ENCODE results near the gene CENPX. TPM values are rescaled to one million over a fixed set of nuclear protein-coding genes. Genes with fewer than 3 reads are reported as not detected.

CENPX gene
- total and polyA plus RNA-seq, 2 of the 13 experiments (the other 11 are each of a cell fraction or from before 2014, with no cell fraction given), result 92.7 to 170 TPM

DNA sequence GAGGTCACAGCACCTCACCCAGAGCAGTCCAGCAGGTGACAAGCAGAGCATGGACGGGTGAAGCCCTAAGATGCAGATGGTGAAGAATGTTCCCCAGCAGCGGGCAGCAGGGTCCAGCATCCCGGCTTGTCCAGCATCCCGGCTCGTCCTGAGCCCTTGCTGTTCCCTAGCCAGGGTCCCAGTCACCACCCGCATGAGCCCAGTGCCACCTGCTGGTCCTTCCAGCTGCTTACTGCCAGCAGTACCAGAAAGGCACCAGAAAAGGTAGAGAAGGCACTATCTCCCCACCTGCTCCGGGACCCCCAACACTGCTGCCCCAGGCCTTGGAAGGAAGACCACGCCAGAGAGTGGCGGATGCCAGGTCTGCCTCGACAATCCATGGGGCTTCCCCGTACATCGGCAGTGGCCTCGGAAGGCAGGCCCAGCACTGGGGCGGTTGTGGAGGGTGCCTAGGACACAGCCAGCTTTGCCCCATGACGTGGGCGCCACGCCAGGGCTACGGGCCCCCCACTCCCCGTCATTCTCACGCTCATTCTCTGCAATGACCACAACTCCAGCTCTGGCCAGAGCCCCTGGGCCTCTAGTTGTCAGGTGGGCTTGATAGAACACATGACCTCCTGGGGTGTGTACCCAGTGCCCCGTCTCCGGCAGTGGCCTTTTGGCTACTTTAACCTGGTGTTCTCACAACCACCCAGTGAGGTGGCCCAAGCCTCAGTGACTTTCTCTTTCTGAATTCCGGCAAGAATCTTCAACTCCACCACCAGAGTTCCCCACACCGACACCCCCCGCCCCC, 1.4 kb downstream of the CENPX start (continued):
- peak; percentile 51; the same call in 1 of the 2 replicates for TF ChIP-seq FOSL2 (CRISPR knock-in tag; IDR thresholded peaks at IDR 0.05)
- no peak for TF ChIP-seq SYNCRIP (IDR thresholded peaks at IDR 0.05; ENCODE audit: insufficient read depth, low read depth, low read length)
- peak; percentile 62; the same call in 1 of the 2 replicates for TF ChIP-seq ZNF552 (CRISPR knock-in tag; IDR thresholded peaks at IDR 0.05; ENCODE audit: borderline replicate concordance)
- TF ChIP-seq, protein P1, sequence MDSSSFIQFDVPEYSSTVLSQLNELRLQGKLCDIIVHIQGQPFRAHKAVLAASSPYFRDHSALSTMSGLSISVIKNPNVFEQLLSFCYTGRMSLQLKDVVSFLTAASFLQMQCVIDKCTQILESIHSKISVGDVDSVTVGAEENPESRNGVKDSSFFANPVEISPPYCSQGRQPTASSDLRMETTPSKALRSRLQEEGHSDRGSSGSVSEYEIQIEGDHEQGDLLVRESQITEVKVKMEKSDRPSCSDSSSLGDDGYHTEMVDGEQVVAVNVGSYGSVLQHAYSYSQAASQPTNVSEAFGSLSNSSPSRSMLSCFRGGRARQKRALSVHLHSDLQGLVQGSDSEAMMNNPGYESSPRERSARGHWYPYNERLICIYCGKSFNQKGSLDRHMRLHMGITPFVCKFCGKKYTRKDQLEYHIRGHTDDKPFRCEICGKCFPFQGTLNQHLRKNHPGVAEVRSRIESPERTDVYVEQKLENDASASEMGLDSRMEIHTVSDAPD (CRISPR knock-in tag; IDR thresholded peaks at IDR 0.05), result peak; percentile 49
- TF ChIP-seq, protein P2, sequence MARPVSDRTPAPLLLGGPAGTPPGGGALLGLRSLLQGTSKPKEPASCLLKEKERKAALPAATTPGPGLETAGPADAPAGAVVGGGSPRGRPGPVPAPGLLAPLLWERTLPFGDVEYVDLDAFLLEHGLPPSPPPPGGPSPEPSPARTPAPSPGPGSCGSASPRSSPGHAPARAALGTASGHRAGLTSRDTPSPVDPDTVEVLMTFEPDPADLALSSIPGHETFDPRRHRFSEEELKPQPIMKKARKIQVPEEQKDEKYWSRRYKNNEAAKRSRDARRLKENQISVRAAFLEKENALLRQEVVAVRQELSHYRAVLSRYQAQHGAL (CRISPR knock-in tag; IDR thresholded peaks at IDR 0.05; ENCODE audit: not compliant biosample characterization), result peak; percentile 45
- peak; percentile 78; the same call in 1 of the 2 replicates for TF ChIP-seq ZNF431 (CRISPR knock-in tag; IDR thresholded peaks at IDR 0.05; ENCODE audit: borderline replicate concordance, low read depth)
- no peak for TF ChIP-seq ZNF747 (CRISPR knock-in tag; IDR thresholded peaks at IDR 0.05; ENCODE audit: borderline replicate concordance)
- TF ChIP-seq ATF1 (CRISPR knock-in tag; IDR thresholded peaks at IDR 0.05), result no peak
- TF ChIP-seq, protein P3, sequence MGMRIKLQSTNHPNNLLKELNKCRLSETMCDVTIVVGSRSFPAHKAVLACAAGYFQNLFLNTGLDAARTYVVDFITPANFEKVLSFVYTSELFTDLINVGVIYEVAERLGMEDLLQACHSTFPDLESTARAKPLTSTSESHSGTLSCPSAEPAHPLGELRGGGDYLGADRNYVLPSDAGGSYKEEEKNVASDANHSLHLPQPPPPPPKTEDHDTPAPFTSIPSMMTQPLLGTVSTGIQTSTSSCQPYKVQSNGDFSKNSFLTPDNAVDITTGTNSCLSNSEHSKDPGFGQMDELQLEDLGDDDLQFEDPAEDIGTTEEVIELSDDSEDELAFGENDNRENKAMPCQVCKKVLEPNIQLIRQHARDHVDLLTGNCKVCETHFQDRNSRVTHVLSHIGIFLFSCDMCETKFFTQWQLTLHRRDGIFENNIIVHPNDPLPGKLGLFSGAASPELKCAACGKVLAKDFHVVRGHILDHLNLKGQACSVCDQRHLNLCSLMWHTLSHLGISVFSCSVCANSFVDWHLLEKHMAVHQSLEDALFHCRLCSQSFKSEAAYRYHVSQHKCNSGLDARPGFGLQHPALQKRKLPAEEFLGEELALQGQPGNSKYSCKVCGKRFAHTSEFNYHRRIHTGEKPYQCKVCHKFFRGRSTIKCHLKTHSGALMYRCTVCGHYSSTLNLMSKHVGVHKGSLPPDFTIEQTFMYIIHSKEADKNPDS (CRISPR knock-in tag; IDR thresholded peaks at IDR 0.05), result no peak
- TF ChIP-seq ZFP37 (CRISPR knock-in tag; IDR thresholded peaks at IDR 0.05; ENCODE audit: borderline replicate concordance), result peak; percentile 72; the same call in 1 of the 2 replicates
- peak; percentile 39 for TF ChIP-seq ZFP36 (IDR thresholded peaks at IDR 0.05; ENCODE audit: borderline replicate concordance, low read depth, low read length, partially characterized antibody)
- no peak for TF ChIP-seq FOXP1 (IDR thresholded peaks at IDR 0.05)
- no peak for TF ChIP-seq FOXP1 (CRISPR knock-in tag; IDR thresholded peaks at IDR 0.05)
- TF ChIP-seq GFI1 (CRISPR knock-in tag; IDR thresholded peaks at IDR 0.05; ENCODE audit: borderline replicate concordance), result peak; percentile 22; the same call in 1 of the 2 replicates
- TF ChIP-seq TCF7L2 (IDR thresholded peaks at IDR 0.05; ENCODE audit: low read depth, low read length), result no peak
- TF ChIP-seq GABPB1 (CRISPR knock-in tag; IDR thresholded peaks at IDR 0.05), result peak; percentile 62
- no peak for TF ChIP-seq ZNF234 (CRISPR knock-in tag; conservative IDR thresholded peaks at IDR 0.05)
- TF ChIP-seq RELA (CRISPR knock-in tag; IDR thresholded peaks at IDR 0.05), result peak; percentile 83; the same call in 1 of the 2 replicates
- no peak for TF ChIP-seq NFIC (IDR thresholded peaks at IDR 0.05; ENCODE audit: low read length)
- peak; percentile 72; the same call in 1 of the 2 replicates for TF ChIP-seq ZSCAN31 (CRISPR knock-in tag; IDR thresholded peaks at IDR 0.05; ENCODE audit: low read depth)
- TF ChIP-seq ELF4 (CRISPR knock-in tag; IDR thresholded peaks at IDR 0.05; ENCODE audit: borderline replicate concordance), result no peak
- TF ChIP-seq, protein P4, sequence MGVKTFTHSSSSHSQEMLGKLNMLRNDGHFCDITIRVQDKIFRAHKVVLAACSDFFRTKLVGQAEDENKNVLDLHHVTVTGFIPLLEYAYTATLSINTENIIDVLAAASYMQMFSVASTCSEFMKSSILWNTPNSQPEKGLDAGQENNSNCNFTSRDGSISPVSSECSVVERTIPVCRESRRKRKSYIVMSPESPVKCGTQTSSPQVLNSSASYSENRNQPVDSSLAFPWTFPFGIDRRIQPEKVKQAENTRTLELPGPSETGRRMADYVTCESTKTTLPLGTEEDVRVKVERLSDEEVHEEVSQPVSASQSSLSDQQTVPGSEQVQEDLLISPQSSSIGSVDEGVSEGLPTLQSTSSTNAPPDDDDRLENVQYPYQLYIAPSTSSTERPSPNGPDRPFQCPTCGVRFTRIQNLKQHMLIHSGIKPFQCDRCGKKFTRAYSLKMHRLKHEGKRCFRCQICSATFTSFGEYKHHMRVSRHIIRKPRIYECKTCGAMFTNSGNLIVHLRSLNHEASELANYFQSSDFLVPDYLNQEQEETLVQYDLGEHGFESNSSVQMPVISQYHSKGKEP (CRISPR knock-in tag; IDR thresholded peaks at IDR 0.05), result no peak
- no peak for TF ChIP-seq ZNF207 (IDR thresholded peaks at IDR 0.05; ENCODE audit: borderline replicate concordance)
- peak; percentile 75 for TF ChIP-seq KMT2A (CRISPR knock-in tag; IDR thresholded peaks at IDR 0.05)
- 0 out of 2 replicates have a peak, but pooled peaks have one; percentile 19 for TF ChIP-seq ZNF530 (CRISPR knock-in tag; IDR thresholded peaks at IDR 0.05; ENCODE audit: low read depth)

Measured in HepG2 (cell line).